Occipital lobe (tissue), 2 donors: Measurements from ENCODE around the gene RAD9A. TPM values are rescaled to one million over a fixed set of nuclear protein-coding genes. Genes with fewer than 3 reads are reported as not detected.

Experiments
- DNase-seq: peaks from one replicate; lab custom pipeline; 2025; lab: John Stamatoyannopoulos, UW
- total RNA-seq: library from RNA; depleted of rRNA; stranded (reverse); fragments of >200 nt; gene quantifications from one replicate; pipeline ENCODE4 v1.2.3, GENCODE V29; 2014

Gene RAD9A
- total RNA-seq, 1 donor from 2014 or later = 14.0 TPM

GRCh38 chr11:67356864-67357561 lies 34.8 kb upstream of the RAD9A start:
- no peak for DNase-seq

GRCh38 chr11:67357831-67358670 lies 33.7 kb upstream of the RAD9A start:
- no peak for DNase-seq

GRCh38 chr11:67364169-67364568 lies 27.6 kb upstream of the RAD9A start:
- DNase-seq = no peak

GRCh38 chr11:67364783-67365722 lies 26.7 kb upstream of the RAD9A start:
- DNase-seq = no peak

- DNase-seq = peak; percentile 54
These were observed 25.9 kb upstream of the RAD9A start for GRCh38 chr11:67365736-67366444.

- DNase-seq = no peak
These were observed 25.2 kb upstream of the RAD9A start for GRCh38 chr11:67366546-67366945.

- no peak for DNase-seq
These were observed 24.6 kb upstream of the RAD9A start for GRCh38 chr11:67366961-67367760.

GRCh38 chr11:67367761-67368227 lies 24.0 kb upstream of the RAD9A start:
- no peak for DNase-seq

- no peak for DNase-seq
These were observed 23.2 kb upstream of the RAD9A start for GRCh38 chr11:67368621-67369020.

GRCh38 chr11:67369275-67369674 lies 22.5 kb upstream of the RAD9A start:
- no peak for DNase-seq

GRCh38 chr11:67369801-67370284 lies 21.9 kb upstream of the RAD9A start:
- no peak for DNase-seq

- no peak for DNase-seq
These were observed 21.3 kb upstream of the RAD9A start for GRCh38 chr11:67370351-67371076.

- DNase-seq = no peak
These were observed 20.4 kb upstream of the RAD9A start for GRCh38 chr11:67371189-67371910.

- no peak for DNase-seq
These were observed 19.9 kb upstream of the RAD9A start for GRCh38 chr11:67371911-67372320.

GRCh38 chr11:67372321-67372992 lies 19.3 kb upstream of the RAD9A start:
- DNase-seq = no peak

GRCh38 chr11:67372993-67373647 lies 18.7 kb upstream of the RAD9A start, which contains the start of gene CLCF1:
Gene CLCF1 (minus strand): TSS chr11:67373598. CDS start chr11:67373539, 59 bp downstream.
- no peak for DNase-seq
